HEK293 (cell line): ENCODE results near the gene CHST3.

Source experiments
- EGR2 ChIP-seq: fragments of 450-650 bp; formaldehyde crosslinking; IDR thresholded peaks from 2 replicates; pipeline ENCODE4 v1.5.1; 2016; ENCODE audit warnings: low read depth, missing biosample characterization, missing genetic modification characterization
- GFI1B ChIP-seq: fragments of 450-650 bp; formaldehyde crosslinking; IDR thresholded peaks from 2 replicates; pipeline ENCODE4 v1.5.1; 2016; ENCODE audit warnings: missing biosample characterization, missing genetic modification characterization
- KLF9 ChIP-seq: fragments of 450-650 bp; formaldehyde crosslinking; IDR thresholded peaks from 2 replicates; pipeline ENCODE4 v1.5.1; 2016; ENCODE audit warnings: missing biosample characterization, missing genetic modification characterization, low read depth
- MZF1 ChIP-seq: fragments of 450-650 bp; formaldehyde crosslinking; IDR thresholded peaks from 2 replicates; pipeline ENCODE4 v1.5.1; 2017; ENCODE audit warnings: missing biosample characterization, missing genetic modification characterization, borderline replicate concordance
- OVOL3 ChIP-seq: fragments of 450-650 bp; formaldehyde crosslinking; IDR thresholded peaks from 2 replicates; pipeline ENCODE4 v1.5.1; 2016; ENCODE audit warnings: missing biosample characterization, missing genetic modification characterization
- SCRT1 ChIP-seq: fragments of 450-650 bp; formaldehyde crosslinking; IDR thresholded peaks from 2 replicates; pipeline ENCODE4 v1.5.1; 2016; ENCODE audit warnings: missing biosample characterization, missing genetic modification characterization, borderline replicate concordance
- TCF7L2 ChIP-seq: IDR thresholded peaks from 2 replicates; pipeline ENCODE4 v1.6.1; 2011; ENCODE audit warnings: low read depth, mild to moderate bottlenecking, inconsistent platforms, low read length, moderate library complexity, borderline replicate concordance
- ZBTB17 ChIP-seq: fragments of 450-650 bp; formaldehyde crosslinking; IDR thresholded peaks from 2 replicates; pipeline ENCODE4 v1.5.1; 2016; ENCODE audit warnings: missing biosample characterization, missing genetic modification characterization
- ZEB2 ChIP-seq: fragments of 450-650 bp; formaldehyde crosslinking; IDR thresholded peaks from 2 replicates; pipeline ENCODE4 v1.5.1; 2016; ENCODE audit warnings: missing biosample characterization, missing genetic modification characterization
- ZNF174 ChIP-seq: fragments of 450-650 bp; formaldehyde crosslinking; IDR thresholded peaks from 2 replicates; pipeline ENCODE4 v1.5.0; 2017; ENCODE audit warnings: missing biosample characterization, mild to moderate bottlenecking, missing genetic modification characterization
- ZNF211 ChIP-seq: fragments of 450-650 bp; formaldehyde crosslinking; IDR thresholded peaks from 2 replicates; pipeline ENCODE4 v1.5.1; 2016; ENCODE audit warnings: low read depth, missing biosample characterization, missing genetic modification characterization
- ZNF221 ChIP-seq: fragments of 450-650 bp; formaldehyde crosslinking; IDR thresholded peaks from 2 replicates; pipeline ENCODE4 v1.5.1; 2017; ENCODE audit warnings: missing biosample characterization, missing genetic modification characterization, borderline replicate concordance
- ZNF292 ChIP-seq: fragments of 450-650 bp; formaldehyde crosslinking; IDR thresholded peaks from 2 replicates; pipeline ENCODE4 v1.5.1; 2016; ENCODE audit warnings: low read depth, missing biosample characterization, missing genetic modification characterization, borderline replicate concordance
- ZNF324 ChIP-seq: fragments of 450-650 bp; formaldehyde crosslinking; IDR thresholded peaks from 2 replicates; pipeline ENCODE4 v1.5.1; 2016; ENCODE audit warnings: missing biosample characterization, missing genetic modification characterization
- ZNF37A ChIP-seq: fragments of 450-650 bp; IDR thresholded peaks from 2 replicates; pipeline ENCODE4 v1.5.1; 2018; ENCODE audit warnings: missing biosample characterization, missing genetic modification characterization
- ZNF416 ChIP-seq: fragments of 450-650 bp; formaldehyde crosslinking; IDR thresholded peaks from 2 replicates; pipeline ENCODE4 v1.5.1; 2016; ENCODE audit warnings: missing biosample characterization, missing genetic modification characterization
- ZNF423 ChIP-seq: fragments of 450-650 bp; formaldehyde crosslinking; IDR thresholded peaks from 2 replicates; pipeline ENCODE4 v1.5.1; 2016; ENCODE audit warnings: missing biosample characterization, missing genetic modification characterization
- ZNF530 ChIP-seq: fragments of 450-650 bp; formaldehyde crosslinking; IDR thresholded peaks from 2 replicates; pipeline ENCODE4 v1.5.1; 2016; ENCODE audit warnings: low read depth, missing biosample characterization, missing genetic modification characterization
- ZNF544 ChIP-seq: fragments of 450-650 bp; formaldehyde crosslinking; IDR thresholded peaks from 2 replicates; pipeline ENCODE4 v1.5.0; 2017; ENCODE audit warnings: missing biosample characterization, missing genetic modification characterization
- ZNF571 ChIP-seq: fragments of 450-650 bp; formaldehyde crosslinking; IDR thresholded peaks from 2 replicates; pipeline ENCODE4 v1.5.0; 2017; ENCODE audit warnings: missing biosample characterization, missing genetic modification characterization
- ZNF626 ChIP-seq: fragments of 450-650 bp; sonication (Bioruptor Pico); formaldehyde crosslinking; IDR thresholded peaks from 2 replicates; pipeline ENCODE4 v1.5.1; 2018; ENCODE audit warnings: missing biosample characterization, missing genetic modification characterization, inconsistent platforms
- ZNF701 ChIP-seq: fragments of 450-650 bp; formaldehyde crosslinking; IDR thresholded peaks from 2 replicates; pipeline ENCODE4 v1.5.1; 2016; ENCODE audit warnings: missing biosample characterization, missing genetic modification characterization
- ZSCAN30 ChIP-seq: fragments of 450-650 bp; IDR thresholded peaks from 2 replicates; pipeline ENCODE4 v1.5.1; 2018; ENCODE audit warnings: missing biosample characterization, mild to moderate bottlenecking, missing genetic modification characterization, moderate library complexity
- ZXDB ChIP-seq: fragments of 450-650 bp; formaldehyde crosslinking; IDR thresholded peaks from 2 replicates; pipeline ENCODE4 v1.5.1; 2016; ENCODE audit warnings: missing biosample characterization, missing genetic modification characterization
- TF ChIP-seq, protein P1 (sequence below): fragments of 450-650 bp; formaldehyde crosslinking; IDR thresholded peaks from 2 replicates; pipeline ENCODE4 v1.5.1; 2016; ENCODE audit warnings: missing biosample characterization, missing genetic modification characterization
- TF ChIP-seq, protein P2 (sequence below): fragments of 450-650 bp; formaldehyde crosslinking; IDR thresholded peaks from 2 replicates; pipeline ENCODE4 v1.5.1; 2016; ENCODE audit warnings: missing biosample characterization, missing genetic modification characterization
- TF ChIP-seq, protein P3 (sequence below): fragments of 450-650 bp; formaldehyde crosslinking; IDR thresholded peaks from 2 replicates; pipeline ENCODE4 v1.5.1; 2016; ENCODE audit warnings: missing biosample characterization, missing genetic modification characterization
- TF ChIP-seq, protein P4 (sequence below): fragments of 450-650 bp; formaldehyde crosslinking; IDR thresholded peaks from 2 replicates; pipeline ENCODE4 v1.5.1; 2017; ENCODE audit warnings: missing biosample characterization, missing genetic modification characterization
- TF ChIP-seq, protein P5 (sequence below): fragments of 450-650 bp; formaldehyde crosslinking; IDR thresholded peaks from 2 replicates; pipeline ENCODE4 v1.5.1; 2017; ENCODE audit warnings: missing biosample characterization, missing genetic modification characterization
- TF ChIP-seq, protein P6 (sequence below): fragments of 450-650 bp; formaldehyde crosslinking; IDR thresholded peaks from 2 replicates; pipeline ENCODE4 v1.5.1; 2016; ENCODE audit warnings: missing biosample characterization, missing genetic modification characterization

The CHST3 gene

DNA sequence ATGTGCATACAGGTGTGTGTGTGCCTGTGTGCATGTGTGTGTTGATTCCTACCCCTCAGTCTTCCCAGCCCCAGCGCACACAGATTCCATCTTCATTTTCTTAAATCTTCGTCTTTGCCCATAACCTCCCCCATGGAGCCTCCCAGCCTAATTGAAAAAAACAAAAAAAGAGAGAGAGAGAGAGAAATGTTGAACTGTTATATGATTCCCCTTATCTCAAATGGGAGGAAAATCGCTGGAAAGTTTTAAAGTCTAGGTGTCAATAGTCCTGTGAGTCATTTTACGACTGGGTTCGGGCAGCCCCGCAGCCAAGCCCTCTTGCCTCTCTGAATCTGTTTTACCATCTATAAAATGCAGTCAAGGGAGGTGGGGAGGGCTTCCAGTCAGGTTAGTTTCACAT is 63.3 kb downstream of the CHST3 start (continued):
- TF ChIP-seq, protein P1, sequence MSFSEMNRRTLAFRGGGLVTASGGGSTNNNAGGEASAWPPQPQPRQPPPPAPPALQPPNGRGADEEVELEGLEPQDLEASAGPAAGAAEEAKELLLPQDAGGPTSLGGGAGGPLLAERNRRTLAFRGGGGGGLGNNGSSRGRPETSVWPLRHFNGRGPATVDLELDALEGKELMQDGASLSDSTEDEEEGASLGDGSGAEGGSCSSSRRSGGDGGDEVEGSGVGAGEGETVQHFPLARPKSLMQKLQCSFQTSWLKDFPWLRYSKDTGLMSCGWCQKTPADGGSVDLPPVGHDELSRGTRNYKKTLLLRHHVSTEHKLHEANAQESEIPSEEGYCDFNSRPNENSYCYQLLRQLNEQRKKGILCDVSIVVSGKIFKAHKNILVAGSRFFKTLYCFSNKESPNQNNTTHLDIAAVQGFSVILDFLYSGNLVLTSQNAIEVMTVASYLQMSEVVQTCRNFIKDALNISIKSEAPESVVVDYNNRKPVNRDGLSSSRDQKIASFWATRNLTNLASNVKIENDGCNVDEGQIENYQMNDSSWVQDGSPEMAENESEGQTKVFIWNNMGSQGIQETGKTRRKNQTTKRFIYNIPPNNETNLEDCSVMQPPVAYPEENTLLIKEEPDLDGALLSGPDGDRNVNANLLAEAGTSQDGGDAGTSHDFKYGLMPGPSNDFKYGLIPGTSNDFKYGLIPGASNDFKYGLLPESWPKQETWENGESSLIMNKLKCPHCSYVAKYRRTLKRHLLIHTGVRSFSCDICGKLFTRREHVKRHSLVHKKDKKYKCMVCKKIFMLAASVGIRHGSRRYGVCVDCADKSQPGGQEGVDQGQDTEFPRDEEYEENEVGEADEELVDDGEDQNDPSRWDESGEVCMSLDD, result no peak
- TF ChIP-seq, protein P2, sequence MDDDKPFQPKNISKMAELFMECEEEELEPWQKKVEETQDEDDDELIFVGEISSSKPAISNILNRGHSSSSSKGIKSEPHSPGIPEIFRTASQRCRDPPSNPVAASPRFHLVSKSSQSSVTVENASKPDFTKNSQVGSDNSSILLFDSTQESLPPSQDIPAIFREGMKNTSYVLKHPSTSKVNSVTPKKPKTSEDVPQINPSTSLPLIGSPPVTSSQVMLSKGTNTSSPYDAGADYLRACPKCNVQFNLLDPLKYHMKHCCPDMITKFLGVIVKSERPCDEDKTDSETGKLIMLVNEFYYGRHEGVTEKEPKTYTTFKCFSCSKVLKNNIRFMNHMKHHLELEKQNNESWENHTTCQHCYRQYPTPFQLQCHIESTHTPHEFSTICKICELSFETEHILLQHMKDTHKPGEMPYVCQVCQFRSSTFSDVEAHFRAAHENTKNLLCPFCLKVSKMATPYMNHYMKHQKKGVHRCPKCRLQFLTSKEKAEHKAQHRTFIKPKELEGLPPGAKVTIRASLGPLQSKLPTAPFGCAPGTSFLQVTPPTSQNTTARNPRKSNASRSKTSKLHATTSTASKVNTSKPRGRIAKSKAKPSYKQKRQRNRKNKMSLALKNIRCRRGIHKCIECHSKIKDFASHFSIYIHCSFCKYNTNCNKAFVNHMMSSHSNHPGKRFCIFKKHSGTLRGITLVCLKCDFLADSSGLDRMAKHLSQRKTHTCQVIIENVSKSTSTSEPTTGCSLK, result no peak
- TF ChIP-seq, protein P3, sequence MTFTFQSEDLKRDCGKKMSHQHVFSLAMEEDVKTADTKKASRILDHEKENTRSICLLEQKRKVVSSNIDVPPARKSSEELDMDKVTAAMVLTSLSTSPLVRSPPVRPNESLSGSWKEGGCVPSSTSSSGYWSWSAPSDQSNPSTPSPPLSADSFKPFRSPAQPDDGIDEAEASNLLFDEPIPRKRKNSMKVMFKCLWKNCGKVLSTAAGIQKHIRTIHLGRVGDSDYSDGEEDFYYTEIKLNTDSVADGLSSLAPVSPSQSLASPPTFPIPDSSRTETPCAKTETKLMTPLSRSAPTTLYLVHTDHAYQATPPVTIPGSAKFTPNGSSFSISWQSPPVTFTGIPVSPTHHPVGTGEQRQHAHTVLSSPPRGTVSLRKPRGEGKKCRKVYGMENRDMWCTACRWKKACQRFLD (tag by site-specific recombination), result no peak
- TF ChIP-seq ZNF221 (tag by site-specific recombination) (no peak), ZNF324 (tag by site-specific recombination) (peak; percentile 36; the same call in 1 of the 2 replicates), ZNF37A (tag by site-specific recombination) (no peak), ZNF530 (tag by site-specific recombination) (no peak), OVOL3 (tag by site-specific recombination) (peak; percentile 77; the same call in 1 of the 2 replicates), TCF7L2 (no peak), ZNF211 (tag by site-specific recombination) (no peak), GFI1B (0 out of 2 replicates have a peak, but pooled peaks have one; percentile 35), ZNF416 (tag by site-specific recombination) (no peak), EGR2 (no peak), KLF9 (tag by site-specific recombination) (no peak), MZF1 (tag by site-specific recombination) (peak; percentile 66; the same call in 1 of the 2 replicates), ZXDB (tag by site-specific recombination) (peak; percentile 92), ZNF423 (tag by site-specific recombination) (no peak), ZNF701 (tag by site-specific recombination) (no peak), ZNF626 (tag by site-specific recombination) (no peak), ZSCAN30 (peak; percentile 65; the same call in 1 of the 2 replicates), ZNF571 (tag by site-specific recombination) (no peak), ZNF544 (tag by site-specific recombination) (no peak), ZEB2 (peak; percentile 79), ZBTB17 (peak; percentile 23; the same call in 1 of the 2 replicates), SCRT1 (tag by site-specific recombination) (peak; percentile 7; the same call in 1 of the 2 replicates), ZNF292 (tag by site-specific recombination) (no peak), ZNF174 (no peak)
- TF ChIP-seq, protein P4, sequence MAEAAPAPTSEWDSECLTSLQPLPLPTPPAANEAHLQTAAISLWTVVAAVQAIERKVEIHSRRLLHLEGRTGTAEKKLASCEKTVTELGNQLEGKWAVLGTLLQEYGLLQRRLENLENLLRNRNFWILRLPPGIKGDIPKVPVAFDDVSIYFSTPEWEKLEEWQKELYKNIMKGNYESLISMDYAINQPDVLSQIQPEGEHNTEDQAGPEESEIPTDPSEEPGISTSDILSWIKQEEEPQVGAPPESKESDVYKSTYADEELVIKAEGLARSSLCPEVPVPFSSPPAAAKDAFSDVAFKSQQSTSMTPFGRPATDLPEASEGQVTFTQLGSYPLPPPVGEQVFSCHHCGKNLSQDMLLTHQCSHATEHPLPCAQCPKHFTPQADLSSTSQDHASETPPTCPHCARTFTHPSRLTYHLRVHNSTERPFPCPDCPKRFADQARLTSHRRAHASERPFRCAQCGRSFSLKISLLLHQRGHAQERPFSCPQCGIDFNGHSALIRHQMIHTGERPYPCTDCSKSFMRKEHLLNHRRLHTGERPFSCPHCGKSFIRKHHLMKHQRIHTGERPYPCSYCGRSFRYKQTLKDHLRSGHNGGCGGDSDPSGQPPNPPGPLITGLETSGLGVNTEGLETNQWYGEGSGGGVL, result peak; percentile 79
- TF ChIP-seq, protein P5, sequence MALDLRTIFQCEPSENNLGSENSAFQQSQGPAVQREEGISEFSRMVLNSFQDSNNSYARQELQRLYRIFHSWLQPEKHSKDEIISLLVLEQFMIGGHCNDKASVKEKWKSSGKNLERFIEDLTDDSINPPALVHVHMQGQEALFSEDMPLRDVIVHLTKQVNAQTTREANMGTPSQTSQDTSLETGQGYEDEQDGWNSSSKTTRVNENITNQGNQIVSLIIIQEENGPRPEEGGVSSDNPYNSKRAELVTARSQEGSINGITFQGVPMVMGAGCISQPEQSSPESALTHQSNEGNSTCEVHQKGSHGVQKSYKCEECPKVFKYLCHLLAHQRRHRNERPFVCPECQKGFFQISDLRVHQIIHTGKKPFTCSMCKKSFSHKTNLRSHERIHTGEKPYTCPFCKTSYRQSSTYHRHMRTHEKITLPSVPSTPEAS (tag by site-specific recombination), result 0 out of 2 replicates have a peak, but pooled peaks have one; percentile 7
- TF ChIP-seq, protein P6, sequence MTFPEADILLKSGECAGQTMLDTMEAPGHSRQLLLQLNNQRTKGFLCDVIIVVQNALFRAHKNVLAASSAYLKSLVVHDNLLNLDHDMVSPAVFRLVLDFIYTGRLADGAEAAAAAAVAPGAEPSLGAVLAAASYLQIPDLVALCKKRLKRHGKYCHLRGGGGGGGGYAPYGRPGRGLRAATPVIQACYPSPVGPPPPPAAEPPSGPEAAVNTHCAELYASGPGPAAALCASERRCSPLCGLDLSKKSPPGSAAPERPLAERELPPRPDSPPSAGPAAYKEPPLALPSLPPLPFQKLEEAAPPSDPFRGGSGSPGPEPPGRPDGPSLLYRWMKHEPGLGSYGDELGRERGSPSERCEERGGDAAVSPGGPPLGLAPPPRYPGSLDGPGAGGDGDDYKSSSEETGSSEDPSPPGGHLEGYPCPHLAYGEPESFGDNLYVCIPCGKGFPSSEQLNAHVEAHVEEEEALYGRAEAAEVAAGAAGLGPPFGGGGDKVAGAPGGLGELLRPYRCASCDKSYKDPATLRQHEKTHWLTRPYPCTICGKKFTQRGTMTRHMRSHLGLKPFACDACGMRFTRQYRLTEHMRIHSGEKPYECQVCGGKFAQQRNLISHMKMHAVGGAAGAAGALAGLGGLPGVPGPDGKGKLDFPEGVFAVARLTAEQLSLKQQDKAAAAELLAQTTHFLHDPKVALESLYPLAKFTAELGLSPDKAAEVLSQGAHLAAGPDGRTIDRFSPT (tag by site-specific recombination), result peak; percentile 81
